Measurements from ENCODE around the gene C15orf39.
"Not testable (repeated sequence)": the region's sequence is repeated elsewhere in the genome, so short reads cannot be mapped to it uniquely, and the experiment has no call there.

C15orf39 gene

DNA sequence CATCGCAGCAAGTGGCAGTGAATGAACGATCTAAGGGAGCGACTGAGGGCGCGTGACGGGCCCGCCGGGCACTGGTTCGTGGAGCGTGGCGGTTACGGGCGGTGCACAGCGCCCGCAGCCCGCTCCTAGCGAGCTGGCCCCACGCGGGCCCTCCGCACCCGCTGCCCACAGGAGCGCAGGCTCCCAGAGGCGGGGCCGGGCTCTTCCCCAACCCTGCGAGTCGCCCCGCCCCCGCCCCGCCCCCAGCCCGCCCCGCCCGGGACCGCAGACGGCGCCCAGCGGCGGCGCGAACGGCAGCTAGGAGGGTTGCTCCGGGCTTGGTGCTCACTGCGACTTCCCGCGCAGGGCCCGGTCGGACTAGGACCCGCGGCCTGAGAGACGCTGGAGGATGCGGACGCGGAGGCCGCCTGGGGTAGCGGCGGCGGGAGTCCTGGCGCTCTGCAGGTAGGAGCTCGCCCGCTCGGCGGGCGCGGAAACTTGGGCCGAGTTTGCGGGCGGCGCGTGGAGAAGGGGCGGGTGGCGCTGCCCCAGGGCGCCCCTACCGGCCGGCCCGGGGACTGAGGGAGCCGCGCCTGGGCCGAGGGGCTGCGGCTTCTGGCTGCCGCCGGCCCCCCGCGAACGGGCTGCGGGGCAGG is at the start of gene C15orf39:
TSS of gene C15orf39 (plus strand) at position 267 of the 635 bp plus-strand sequence. CDS start 4,167 bp downstream, outside the sequence.
- in situ Hi-C loops (cut with MboI; ENCODE audit: low pct_unique_long_range_greater_than_20kb, low sequenced_read_pairs) = no loop called here
- DNase-seq = peak; percentile 92

DNA sequence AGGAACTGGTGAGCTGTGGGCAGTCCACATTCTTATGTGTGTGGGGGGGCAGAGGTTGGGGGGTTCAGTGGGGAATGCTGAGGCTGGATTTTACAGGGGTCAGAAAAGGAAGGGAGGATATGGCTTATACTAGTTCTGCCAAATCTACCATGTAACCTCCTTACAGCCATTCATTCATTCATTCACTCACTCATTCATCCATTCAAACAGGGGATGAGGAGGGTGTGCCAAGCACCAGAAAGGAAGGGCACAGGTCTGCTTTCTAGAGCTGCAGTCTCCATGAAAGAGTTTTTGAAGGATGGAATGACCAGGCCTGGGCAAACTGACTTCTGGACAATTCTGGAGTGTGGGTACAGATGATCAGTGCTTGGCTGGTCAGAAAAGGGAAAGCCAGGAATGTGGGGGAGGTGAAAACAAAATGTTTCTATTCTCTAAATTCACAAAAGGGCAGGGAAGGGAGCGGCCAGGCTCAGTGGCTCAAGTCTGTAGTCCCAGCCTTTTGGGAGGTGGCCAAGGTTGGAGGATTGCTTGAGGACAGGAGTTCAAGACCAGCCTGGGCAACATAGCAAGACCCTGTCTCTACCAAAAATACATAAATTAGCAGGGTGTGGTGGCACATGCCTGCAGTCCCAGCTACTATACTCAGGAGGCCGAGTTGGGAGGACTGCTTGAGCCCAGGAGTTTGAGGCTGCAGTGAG is 49.2 kb upstream of the C15orf39 start:
- DNase-seq = no peak
- in situ Hi-C loops (cut with MboI; ENCODE audit: low pct_unique_long_range_greater_than_20kb, low sequenced_read_pairs) = no loop called here

DNA sequence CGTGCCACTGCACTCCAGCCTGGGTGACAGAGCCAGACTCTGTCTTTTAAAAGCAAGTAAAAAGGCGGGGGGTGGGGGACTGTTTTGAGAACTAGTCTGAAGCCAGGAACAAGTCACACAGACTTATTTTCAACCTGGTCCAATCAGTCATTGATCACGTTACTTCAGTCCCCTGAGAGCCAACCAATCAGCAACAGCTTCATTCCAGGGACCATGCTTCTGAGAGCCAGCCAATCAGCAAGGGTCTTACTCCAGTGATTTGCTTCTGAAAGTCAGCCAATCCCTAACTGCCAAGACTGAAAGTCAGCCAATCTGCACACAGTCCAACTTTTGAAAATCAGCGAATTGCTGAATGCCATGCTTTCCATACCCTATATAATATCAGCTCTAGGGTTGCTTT is 48.6 kb upstream of the C15orf39 start:
- DNase-seq = peak; percentile 100

DNA sequence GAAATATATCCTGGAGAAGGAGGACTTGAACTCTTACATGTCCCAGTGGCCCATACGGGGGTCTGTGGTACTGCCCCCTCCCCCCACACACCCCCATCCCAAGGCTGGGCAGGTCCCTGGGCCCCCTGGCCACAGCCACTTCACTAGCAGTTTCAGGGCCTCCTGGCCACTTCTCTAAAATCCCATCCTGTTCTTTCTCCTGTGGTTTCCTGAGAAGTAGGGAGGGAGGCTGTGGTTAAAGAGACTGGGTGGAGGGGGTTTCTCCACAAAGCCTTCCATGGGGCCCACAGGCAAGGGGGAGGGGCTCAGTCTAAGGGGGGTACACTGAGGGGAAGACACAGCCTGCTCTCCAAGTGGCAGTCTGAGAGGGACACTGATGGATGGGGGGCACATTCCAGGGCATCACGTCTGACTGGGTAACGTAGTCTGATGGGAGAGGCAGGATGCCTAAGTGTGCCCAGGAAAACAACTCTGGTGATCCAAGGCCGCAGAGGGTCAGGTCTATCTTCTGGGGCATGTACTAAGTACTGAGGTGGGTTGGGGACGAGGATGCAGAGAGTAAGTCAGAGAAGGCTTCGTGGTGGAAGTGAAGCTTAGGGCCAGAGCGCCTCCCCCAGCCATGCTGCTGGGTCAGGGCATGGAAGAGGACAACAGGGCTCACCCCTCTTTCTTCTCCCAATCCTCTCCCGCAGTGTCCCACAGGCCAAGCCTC is 48.0 kb upstream of the C15orf39 start:
- DNase-seq = peak; percentile 98
- in situ Hi-C loops (cut with MboI; ENCODE audit: low pct_unique_long_range_greater_than_20kb, low sequenced_read_pairs) = no loop called here

More for the DNA sequence above, 48.6 kb upstream of the C15orf39 start:
- in situ Hi-C loops (cut with MboI; ENCODE audit: low pct_unique_long_range_greater_than_20kb, low sequenced_read_pairs) = no loop called here

DNA sequence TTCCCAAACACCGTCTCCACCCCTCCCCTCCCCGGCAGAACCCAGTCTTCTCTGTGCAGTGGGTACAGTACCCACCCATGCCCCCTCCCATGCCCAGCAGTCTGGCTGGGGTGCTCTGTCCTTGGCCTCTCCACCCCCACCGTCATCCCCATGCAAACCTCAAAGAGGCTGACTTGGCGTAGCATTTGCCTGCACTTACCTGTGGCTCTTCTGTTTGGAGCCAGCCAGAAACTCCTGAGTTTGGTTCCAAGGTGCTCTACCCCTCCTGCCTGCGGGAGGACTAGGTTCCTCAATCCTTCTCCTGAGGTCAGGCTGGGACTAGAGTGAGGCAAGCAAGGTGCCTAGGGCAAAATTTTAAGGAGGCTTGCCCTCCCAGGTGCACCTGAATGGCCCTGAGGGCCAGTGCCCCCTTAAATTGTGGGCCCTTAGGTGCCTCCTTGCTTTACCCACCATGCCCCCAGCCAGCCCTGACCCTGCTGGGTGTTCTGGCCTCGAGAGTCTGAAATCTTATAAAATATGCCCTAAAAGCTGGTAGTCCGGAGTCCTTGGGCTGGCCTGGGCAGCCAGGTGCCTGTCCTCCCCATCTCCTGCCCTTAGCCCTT is 47.1 kb upstream of the C15orf39 start:
- in situ Hi-C loops (cut with MboI; ENCODE audit: low pct_unique_long_range_greater_than_20kb, low sequenced_read_pairs) = no loop called here

DNA sequence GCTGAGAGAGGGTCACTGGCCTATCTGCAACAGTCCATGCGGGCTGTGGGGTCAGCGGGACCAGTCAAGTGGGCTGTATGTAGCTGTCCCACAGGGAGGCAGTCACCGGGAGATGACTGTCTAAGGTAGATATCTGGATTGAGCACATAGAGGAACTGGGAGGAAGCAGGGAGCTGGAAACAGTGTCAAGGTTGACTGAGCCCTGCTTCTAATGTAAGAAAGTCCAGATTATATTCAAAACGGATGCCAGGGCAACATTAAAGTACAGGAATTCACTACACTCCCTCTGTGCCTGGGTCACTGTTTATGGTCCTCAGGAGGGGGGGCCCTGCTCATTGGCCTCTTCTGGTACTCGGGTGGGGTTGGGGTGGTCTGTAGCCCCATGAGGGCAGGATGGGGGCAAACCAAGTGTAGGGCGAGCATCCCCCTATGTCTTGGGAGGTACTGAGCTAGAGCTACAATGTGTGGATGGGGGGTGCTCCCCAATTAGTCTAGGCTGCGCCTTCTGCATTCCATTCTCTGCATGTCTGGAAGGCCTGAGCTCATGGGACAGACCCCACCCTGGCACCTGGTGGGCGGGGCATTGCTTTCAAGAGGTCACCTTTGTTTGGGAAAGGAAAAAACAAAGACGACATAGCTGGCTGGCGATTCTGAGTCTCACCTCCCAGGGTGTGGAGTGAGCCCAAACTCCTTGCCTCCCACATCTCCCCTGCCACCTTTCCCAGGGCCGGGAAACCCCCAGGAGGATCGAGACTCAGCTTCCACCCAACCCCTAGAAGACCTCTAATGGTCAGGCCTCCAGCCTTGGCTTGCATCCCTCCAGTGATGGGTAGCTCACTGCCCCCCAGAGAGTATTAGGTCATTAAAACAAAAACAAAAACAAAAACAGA is 45.1 kb upstream of the C15orf39 start:
- in situ Hi-C loops (cut with MboI; ENCODE audit: low pct_unique_long_range_greater_than_20kb, low sequenced_read_pairs) = no loop called here
- peak; percentile 61 for DNase-seq

More for the DNA sequence above, 47.1 kb upstream of the C15orf39 start:
- no peak for DNase-seq

DNA sequence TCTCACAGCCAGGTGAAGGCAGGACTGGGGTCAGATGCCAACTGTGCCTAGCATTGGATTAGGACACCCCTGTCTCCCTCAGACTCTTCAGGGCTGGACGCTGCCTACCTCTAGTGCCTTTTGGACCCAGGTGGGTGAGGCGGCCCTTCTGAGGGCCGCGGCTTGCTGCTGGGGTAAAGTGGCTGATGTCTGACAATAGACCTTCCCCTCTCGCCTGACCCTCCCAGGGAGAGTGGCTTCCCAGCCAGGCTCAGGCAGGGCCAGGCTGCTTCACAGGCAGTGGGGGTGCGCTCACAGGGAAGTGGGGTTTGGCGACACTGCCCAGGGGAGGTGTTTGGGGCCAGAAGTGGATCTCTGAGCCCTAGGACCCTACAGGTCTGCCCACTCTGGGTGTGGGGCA is 43.3 kb upstream of the C15orf39 start:
- in situ Hi-C loops (cut with MboI; ENCODE audit: low pct_unique_long_range_greater_than_20kb, low sequenced_read_pairs) = no loop called here
- no peak for DNase-seq

DNA sequence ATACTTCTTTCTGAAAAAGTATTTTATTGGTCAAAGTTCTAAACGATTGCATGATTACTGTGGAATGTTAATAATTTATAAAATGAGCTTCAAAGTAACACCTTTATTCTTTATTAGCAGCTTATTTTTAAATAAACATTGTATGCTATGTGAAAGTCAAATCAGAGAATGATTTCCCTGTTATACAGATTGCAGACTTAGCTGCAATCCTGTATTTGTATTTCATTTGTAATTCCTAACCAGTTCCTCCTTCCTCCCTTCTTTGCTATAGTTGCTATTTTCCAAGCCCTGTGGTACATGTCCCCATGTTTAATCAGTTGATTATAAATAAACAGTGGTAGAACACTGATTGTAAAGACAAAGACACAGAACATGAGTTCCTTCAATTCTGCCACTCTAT is 42.4 kb upstream of the C15orf39 start:
- in situ Hi-C loops (cut with MboI; ENCODE audit: low pct_unique_long_range_greater_than_20kb, low sequenced_read_pairs) = no loop called here
- no peak for DNase-seq

DNA sequence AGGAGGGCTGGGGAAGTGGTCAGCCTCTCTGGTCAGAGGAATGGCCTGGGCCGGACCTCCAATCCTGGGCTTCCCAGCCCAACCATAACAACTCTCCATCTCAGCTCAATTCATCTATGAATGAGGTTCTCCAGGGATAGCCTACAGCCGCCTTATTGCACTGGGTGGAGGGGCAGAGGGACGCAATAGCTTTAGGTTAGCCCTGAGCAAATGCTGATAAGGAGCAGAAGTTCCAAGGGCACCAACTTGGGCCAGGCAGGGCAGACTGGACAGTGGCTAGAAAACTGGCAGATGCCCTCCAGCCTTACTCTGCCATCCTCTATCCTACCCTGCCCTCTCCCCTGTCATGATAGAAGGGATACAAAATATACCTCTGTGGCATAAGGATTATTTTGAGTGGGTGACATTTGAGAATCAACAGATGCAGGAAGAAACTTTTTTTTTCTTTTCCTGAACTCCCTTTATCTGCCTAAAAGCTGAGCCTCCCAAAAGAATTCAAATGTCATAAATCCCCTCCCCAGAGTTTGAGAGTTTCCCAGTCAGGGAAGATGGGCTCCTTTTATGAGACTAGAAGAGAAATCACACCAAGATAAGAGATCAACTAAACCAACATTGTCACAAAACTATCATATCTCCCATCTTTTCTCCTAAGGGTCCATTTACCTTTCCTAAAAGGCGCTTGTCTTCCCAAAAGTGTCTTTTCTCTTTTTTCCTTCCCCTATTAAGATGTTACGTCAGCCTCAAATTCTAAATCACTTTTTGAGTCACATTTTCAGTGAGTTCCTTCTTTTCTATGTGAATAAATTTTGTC is 40.4 kb upstream of the C15orf39 start:
- in situ Hi-C loops (cut with MboI; ENCODE audit: low pct_unique_long_range_greater_than_20kb, low sequenced_read_pairs) = no loop called here
- no peak for DNase-seq

DNA sequence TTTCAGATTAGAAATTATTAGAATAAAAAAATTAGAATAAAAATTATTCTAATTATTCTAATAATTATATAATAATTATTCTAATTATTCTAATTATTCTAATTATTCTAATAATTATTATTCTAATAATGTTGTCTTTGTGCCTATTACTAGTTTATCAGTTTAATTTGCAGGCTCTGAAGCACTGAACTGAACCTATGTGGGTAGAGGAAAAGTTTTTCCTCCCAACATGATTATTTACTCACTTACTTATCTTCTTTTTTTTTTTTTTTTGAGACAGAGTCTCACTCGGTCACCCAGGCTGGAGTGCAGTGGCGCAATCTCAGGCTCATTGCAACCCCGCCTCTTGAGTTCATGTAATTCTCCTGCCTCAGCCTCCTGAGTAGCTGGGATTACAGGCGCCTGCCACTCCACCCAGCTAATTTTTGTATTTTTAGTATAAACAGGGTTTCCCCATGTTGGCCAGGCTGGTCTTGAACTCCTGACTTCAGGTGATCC is 39.7 kb upstream of the C15orf39 start:
- in situ Hi-C loops (cut with MboI; ENCODE audit: low pct_unique_long_range_greater_than_20kb, low sequenced_read_pairs) = no loop called here

DNA sequence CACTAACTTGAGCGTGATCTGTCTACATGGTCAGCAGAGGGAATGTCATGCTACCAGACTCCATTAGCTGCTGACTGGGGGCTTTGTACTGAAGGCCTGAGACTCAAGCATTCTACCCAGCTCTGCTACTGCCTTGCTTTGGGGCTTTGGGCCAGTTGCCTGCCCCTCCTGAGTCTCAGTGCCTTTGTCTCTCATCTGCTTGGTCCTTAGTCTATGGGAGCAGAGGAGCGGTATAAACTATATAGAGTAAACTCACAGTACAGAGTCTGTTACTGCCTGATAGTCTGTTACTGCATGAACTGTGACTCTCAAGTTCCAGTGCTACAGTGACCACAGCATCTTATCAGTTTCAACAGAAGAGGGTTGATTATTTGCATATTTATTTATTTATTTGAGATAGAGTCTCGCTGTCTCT is 38.5 kb upstream of the C15orf39 start:
- in situ Hi-C loops (cut with MboI; ENCODE audit: low pct_unique_long_range_greater_than_20kb, low sequenced_read_pairs) = no loop called here
- no peak for DNase-seq

More for the DNA sequence above, 39.7 kb upstream of the C15orf39 start:
- peak; percentile 55 for DNase-seq

DNA sequence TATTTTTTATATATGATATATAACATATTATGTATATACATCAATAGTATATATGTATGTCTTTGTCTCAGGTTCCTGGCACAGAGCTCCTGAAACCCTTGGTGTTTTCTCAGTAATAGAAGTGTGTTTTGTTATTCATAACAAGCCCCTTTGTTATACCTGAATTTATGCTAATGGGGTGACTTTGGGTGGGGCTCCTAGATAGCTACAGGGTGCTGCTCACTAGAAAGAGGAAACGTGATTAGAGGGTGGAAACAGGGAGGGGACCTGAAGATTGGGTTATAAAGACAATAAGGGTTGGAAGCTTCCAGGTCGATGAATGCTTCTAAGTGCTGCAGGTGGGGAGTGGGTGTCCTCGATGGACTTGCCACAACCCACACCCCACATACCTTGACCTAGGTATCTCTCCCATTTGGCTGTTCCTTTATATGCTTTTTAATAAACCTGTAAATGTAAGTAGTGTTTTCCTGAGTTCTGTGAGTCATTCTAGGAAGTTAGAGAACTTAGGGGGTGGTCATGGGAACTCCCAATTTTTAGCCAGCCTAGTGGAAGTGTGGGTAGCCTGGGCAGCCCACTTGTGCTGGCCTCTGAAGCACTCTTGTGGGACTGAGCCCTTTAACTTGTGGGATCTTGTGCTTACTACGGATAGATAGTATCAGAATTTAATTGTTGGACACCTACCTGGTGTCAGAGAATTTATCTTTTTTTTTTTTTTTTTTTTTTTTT is 36.9 kb upstream of the C15orf39 start:
- no peak for DNase-seq
- in situ Hi-C loops (cut with MboI; ENCODE audit: low pct_unique_long_range_greater_than_20kb, low sequenced_read_pairs) = no loop called here

DNA sequence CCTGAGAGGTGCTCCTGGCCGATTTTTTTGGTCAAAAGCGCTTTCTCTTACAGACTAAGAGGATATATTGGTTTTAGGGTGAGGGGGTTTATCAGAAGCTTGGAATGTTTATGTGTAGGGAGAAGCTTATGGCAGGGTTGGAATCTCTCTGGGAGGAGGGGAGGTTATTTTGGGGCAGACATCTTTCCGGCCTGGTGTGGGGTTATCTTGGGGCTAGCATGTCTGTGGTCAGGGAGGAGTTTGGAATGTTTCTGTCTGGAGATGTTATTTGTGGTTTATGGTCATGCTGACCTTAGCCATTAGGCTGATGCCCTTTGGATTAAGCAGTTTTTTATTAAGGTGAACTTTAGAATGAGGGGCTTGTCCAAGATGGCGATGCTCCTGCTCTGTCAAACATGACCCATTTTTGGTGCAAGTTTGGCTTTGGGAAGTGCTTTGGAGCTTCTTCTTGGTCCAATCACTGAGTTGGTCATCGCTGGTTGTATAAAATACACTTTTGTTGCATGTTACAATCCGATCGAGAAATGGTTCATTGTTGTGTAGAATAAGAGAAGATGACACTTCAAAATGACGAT is 35.1 kb upstream of the C15orf39 start:
- DNase-seq; in situ Hi-C loops (cut with MboI; ENCODE audit: low pct_unique_long_range_greater_than_20kb, low sequenced_read_pairs): not testable (repeated sequence)

DNA sequence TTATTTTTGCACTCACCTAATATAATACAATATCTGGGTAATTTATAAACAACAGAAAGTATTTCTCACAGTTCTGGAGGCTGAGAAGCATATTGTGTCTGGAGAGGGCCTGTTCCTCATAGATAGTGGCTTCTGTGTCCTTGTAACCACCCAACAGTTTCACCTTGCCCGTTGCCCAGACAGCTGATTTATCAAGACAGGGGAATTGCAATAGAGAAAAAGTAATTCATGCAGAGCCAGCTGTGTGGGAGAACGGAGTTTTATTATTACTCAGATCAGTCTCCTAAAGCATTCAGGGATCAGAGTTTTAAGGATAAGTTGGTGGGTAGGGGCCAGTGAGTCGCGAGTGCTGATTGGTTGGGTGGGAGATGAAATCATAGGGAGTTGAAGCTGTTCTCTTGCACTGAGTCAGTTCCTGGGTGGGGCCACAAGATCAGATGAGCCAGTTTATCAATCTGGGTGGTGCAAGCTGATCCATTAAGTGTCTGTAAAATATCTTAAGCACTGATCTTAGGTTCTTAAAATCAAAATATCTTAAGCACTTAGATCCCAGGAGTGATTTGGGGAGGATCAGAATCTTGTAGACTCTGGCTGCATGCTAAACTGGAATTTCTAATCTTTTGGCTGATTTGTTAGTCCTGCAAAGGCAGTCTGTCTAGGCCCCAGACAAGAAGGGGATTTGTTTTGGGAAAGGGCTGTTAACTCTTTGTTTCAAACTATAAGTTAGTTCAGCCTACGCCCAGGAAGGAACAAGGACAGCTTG is 33.9 kb upstream of the C15orf39 start:
- in situ Hi-C loops (cut with MboI; ENCODE audit: low pct_unique_long_range_greater_than_20kb, low sequenced_read_pairs) = no loop called here

DNA sequence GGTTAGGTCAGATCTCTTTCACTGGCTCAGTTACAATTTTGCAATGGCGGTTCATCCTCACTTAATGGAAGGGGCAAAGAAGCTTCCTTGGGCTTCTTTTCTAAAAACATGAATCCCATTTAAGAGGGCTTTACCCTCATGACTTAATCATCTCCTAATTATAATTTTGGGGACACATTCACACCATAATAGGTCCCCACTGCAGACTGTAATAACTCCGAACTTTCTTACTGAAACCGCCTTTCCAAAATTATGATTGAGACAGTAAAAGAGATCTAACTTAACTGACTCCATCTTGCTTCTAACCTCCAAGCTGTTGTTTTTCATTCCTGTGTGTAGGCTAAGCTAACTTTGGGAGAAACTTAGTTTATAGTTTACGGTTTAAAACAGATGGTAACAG is 33.3 kb upstream of the C15orf39 start:
- no peak for DNase-seq
- in situ Hi-C loops (cut with MboI; ENCODE audit: low pct_unique_long_range_greater_than_20kb, low sequenced_read_pairs) = no loop called here

More for the DNA sequence above, 33.9 kb upstream of the C15orf39 start:
- DNase-seq = no peak

DNA sequence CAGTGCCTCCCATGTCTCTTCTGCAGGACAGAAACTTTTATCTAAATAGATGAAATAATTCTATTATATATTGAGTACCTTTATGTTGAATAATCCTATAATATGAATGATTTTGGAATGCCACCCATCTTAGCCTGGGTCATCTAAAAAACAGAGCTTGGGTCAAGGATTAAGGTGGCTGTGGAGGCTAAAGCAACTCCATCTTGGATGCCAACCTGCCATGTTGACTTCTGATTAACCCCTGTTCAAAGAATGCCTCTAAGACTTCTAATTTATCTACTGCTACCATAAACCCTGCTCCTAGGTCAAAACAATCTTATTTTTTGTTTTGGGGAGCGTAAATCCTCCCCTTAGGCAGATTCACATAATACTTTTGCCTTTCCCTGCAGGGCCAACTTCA is 31.5 kb upstream of the C15orf39 start:
- no peak for DNase-seq
- in situ Hi-C loops (cut with MboI; ENCODE audit: low pct_unique_long_range_greater_than_20kb, low sequenced_read_pairs) = no loop called here

Measured in KBM-7 (cell line).